HG03135 (cell line): Measurements from ENCODE around the gene COX7A2L.
"Not testable (repeated sequence)": the region's sequence is repeated elsewhere in the genome, so short reads cannot be mapped to it uniquely, and the experiment has no call there.

ENCODE experiments used
- ATAC-seq: cut with Tn5 transposase; IDR thresholded peaks from one replicate; pipeline ENCODE4 v1.9.1; 2021; ENCODE audit warnings: mild to moderate bottlenecking, moderate library complexity; ENCODE audit not compliant: unreplicated experiment

The COX7A2L gene

DNA sequence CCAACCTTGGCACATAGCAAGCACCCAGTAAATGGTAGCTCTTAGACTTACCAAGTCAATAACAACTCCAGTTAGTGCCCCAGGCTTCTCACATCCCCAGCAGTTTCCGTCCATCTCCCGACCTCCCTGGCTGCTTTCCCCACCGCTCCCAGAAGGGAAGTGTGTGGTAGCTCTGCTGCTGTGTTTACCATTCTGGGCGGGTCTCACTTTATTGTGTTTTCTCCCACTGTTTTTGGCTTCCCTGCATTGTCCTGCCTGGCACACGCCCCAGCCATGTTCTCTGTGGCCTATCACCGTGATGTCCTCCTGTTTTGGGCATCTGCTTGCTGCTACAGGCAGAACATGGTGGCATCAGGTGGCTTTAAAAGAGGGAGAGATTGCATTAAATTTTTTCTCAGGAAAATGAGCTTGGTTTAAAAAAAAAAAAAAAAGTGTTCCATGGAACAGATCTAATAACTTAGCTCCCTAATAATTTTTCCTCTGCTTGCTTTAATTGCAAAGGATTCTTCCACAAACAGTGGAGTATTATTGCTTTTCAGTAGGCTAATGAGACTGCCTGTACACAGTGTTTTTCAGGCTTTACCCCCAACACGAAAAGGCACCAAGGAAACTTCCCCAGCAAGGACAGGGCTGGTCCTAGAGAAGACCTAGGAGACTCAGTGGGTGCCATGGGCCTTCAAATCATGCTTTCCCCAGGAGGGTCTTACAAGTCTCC lies 8.0 kb upstream of the COX7A2L start:
- ATAC-seq: no peak

- ATAC-seq: no peak
These were observed 6.8 kb upstream of the COX7A2L start for GRCh38 chr2:42367835-42368234.

DNA sequence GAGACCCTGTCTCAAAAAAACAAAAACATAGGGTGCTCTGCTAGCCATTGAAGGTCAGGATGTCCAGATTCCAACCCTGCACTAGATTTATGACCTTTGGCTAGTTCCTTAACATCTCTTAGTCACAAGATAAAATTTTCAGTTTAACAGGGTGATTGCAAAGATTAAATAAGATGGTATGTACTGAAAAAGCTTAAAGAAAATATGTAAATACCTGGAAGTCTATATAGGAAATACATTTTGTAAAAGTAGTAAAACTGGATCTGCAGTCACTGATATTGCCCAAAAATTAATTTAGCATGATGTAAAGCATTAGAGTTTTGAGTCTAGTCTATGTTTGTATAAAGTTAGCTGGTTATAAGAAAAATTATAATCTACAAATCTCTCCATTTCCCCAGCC lies 5.4 kb upstream of the COX7A2L start:
- ATAC-seq: no peak

GRCh38 chr2:42364658-42365057 lies 3.6 kb upstream of the COX7A2L start:
- ATAC-seq: no peak

- no peak for ATAC-seq
These were observed 2.4 kb upstream of the COX7A2L start for GRCh38 chr2:42363413-42363812.

- ATAC-seq: no peak
These were observed 789 bp upstream of the COX7A2L start for GRCh38 chr2:42361728-42362283.

- no peak for ATAC-seq
These were observed 526 bp downstream of the COX7A2L start for GRCh38 chr2:42360493-42360889.

DNA sequence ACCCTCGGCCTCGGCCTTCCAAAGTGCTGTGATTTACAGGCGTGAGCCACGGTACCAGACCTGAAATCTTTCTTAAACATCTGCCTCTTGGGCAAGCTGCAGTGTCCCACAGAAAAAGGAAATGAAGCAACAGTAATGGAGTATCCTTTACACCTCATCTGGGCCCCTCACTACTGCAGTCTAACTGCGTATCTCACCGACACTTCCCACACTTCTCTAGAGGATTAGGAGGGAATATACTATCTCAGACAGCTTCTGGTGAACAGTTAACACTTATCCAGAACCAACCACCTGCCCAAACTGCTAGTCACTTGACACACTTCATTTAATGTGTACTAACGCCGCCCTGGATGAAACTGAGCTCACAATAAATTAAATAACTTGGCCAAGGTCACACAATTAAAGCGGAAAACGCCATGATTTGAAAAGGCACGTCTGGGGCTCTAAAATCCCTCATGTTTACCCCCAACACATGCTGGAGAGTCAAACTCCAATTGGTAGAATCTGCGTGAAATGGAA lies 993 bp downstream of the COX7A2L start:
- no peak for ATAC-seq

DNA sequence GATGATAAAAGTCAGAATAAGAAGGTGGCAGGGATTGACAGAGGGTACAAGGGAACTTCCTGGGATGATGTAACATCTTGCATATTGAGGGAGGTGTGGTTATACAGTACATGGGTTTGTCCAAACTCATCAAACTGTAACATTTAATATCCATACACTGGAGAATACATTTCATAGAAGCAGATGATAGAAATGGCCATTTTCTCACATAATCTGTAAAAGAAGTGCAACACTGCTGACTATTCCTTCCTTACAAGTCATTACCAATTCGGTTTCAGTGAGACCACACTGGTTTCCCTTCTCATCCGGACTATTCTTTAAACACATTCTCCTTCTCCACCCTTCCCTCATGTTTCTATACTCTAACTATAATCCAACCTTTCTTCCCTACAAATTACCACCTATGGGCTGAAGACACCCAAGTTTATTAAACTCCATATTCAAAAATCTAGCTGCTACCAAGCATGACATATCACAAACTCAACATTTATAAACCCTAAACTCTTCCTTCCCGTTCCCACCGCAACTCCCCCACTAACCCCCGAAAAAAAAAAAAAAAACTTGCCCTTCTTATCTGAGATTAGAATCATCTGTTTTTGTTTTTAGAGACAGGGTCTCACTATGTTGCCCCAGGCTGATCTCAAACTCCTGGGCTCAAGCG lies 1.6 kb downstream of the COX7A2L start:
- ATAC-seq: no peak

DNA sequence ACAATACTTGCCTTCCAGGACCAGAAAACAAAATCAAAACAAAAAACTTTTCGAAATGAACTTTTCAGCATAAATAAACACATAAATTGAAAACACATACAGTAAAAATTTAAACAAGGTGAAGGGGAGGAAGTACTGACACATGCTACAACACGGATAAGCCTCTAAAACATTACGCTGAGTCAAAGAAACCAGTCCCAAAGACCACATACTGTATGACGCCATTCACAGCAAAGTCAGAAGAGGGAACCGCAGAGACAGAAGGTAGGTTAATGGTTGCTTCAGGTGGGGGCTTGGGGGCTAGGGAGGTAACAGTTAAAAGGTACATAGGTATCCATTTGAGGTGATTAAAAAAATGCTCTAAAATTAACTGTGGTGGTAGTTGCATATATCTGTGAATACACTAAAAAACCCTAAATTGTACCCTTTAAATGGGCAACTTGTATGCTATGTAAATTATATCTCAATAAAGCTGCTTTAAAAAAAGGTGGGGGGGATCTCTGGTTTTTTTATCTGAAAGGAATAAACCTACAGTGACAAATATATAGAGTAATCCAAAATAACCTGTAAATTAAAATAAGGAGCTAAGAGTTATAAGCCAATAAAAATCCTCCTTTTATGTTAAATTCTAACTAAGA lies 7.1 kb downstream of the COX7A2L start:
- ATAC-seq: no peak

- no peak for ATAC-seq
These were observed 9.2 kb downstream of the COX7A2L start for GRCh38 chr2:42351864-42352263.

DNA sequence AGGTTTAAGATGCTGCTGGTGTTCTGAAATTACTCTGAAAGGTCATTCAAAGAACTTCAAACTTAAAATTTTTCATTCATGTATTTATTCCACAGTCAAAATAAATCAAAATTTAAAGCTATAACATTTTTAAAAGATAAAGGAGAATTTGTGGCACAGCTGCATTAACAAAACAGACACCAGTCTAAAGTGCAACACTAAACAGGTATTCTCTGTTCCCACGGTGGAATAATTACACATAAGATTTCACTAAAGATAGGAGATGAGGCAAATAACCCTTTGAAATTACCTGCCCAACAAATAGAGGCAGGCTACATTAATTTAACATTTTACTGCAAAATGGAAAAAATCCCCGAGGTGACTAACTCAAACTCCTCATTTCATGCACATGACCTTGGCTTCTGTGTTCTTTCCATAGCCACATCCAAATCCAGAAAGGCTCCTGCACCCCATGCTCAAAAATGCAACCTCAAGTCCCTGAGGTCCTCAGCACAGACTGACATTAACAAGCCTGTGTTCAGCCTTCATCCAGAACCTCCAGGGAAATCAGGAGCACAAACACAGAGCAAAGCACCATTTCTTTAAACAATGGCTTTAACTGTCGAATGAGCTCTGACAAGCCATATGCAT lies 10.5 kb downstream of the COX7A2L start:
- no peak for ATAC-seq

- no peak for ATAC-seq
These were observed 12.8 kb downstream of the COX7A2L start for GRCh38 chr2:42348113-42348805.

DNA sequence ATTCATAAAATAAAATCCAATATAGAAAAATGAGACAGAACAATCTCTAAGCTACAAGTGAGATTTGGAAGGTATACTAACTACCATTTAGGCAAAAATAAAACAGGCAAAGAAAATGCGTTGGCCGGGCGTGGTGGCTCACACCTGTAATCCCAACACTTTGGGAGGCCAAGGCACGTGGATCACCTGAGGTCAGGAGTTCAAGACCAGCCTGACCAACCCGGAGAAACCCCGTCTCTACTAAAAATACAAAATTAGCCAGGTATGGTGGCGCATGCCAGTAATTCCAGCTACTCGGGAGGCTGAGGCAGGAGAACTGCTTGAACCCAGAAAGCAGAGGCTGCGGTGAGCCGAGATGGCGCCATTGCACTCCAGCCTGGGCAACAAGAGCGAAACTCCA lies 13.5 kb downstream of the COX7A2L start:
- ATAC-seq: not testable (repeated sequence)

GRCh38 chr2:42346856-42347255 lies 14.2 kb downstream of the COX7A2L start:
- ATAC-seq: not testable (repeated sequence)

DNA sequence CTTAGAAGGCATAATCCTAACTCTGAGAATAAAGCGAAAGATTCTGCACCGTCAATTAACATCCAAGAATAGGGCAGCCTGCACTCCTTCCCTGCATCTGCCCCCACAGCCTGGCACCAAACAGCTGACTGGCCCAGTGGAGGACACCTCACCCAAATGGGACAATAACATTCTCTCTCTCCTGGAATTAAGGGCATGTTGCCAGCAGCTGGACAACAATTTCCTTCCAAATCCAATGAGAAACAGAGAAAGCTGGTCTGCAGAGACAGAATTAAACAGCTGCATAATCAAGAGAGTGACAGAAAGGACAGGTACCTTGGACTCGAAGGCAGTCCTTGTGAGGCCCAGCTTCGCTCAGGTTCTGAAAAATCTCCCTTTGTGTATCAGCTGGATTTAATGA lies 15.0 kb downstream of the COX7A2L start:
- no peak for ATAC-seq

DNA sequence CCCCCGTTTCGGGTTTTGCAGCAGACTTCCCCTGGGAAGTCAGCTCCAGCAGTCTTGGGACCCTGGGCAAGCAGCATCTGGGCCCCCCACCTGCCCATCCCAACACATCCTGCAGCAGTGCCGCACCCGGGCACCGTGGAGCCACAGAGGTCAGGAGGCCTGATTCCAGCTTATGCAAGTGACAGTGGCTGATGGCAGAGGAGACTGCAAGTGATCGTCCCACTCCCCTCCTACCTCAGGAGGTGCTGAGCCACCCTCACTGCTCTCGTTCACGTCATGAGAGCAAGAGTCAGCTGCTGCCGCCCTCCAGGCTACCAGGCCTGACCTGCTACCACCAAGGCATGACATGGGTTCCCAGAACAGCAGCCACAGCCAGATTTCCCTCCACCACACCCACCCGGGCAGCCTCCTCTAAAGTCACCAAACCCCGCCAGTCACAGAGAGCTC lies 18.2 kb downstream of the COX7A2L start:
- no peak for ATAC-seq

DNA sequence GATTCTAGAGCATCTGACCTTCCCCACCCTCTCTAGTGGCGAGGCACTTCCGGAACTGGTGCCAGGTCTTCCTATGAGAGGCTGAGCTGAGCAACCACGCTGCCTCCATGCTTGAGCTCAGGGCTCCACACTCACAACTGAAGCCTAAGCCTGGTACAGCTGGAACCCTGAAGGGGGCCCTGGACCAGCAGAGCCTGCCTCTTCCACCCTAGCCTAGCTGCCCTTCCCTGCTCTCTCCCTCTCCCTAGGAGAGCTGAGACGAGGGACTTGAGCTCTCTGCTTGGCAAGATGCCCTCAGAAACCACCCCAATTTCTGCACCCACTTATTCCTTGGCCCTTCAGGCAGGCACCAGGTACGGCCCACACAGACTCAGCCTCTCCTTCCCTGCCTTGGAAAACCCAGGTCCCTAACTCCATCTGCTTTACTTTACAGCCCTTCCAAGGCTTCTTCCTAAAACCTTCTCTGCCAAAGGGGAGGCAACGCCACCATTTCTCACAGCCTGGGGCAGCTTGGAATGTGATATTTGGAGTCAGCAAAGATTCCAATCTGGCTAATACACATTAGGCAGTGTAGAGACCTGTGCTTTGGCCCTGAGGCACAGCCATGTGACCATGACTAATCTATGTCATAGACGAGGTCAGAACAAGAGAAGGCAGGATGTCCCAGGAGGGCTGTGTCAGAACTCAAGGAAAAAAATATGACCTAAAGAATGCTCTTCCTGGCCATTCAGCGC lies 18.8 kb downstream of the COX7A2L start:
- no peak for ATAC-seq

DNA sequence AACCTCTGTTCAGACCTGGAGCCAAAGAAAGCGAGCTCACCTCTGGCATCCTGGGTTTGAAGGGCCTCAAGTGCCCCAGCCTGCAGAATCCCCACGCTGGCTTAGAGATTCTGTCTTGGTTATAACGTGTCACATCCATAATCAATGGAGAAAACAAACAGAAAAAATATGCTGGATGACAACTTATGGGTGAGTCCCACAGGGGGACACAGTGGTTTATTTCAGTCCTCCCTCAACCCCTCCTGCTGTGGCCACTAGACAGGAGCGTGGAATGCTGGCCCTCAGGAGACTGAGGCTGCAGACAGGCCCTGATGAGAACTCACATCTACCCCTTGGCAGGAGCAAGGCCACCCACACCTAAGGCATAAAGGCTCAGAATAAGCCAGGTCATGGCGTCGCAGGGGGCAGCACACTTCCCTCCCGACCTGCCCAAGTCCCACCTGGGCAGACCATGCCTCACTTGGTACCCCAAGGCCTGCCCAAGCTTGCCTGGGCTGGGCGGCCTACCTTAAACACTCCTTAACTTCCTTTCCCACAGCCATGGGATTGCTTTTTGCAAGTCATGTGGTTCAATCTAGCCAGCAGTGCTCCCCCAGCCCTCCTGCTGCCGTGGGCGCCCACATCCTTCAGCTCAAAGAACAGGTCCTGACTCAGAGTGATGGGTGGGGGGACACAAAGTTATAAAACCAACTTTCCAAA lies 19.9 kb downstream of the COX7A2L start:
- ATAC-seq: no peak
